SK-N-SH (cell line): Measurements from ENCODE around the gene RSU1. TPM values are rescaled to one million over a fixed set of nuclear protein-coding genes. Genes with fewer than 3 reads are reported as not detected.

ENCODE experiments used
- CTCF ChIA-PET: fragments of 300-600, 350-600 bp; formaldehyde crosslinking; extraction: SDS; loops from one replicate; lab custom pipeline; 2021; lab: Yijun Ruan, JAX
- POLR2A ChIA-PET: fragments of 350-600 bp; sonication (Branson Sonifier 250); formaldehyde crosslinking; extraction: SDS; loops from one replicate; lab custom pipeline; 2020; ENCODE audit warnings: antibody characterized with exemption, inconsistent platforms; lab: Yijun Ruan, JAX
- DNase-seq: peaks from one replicate; pipeline ENCODE4 v3.0.0; 2012
- H2AFZ ChIP-seq: fragments of 200-600 bp; sonication (generic); 2 replicates; pipeline ENCODE4 v1.8.1; 2016; ENCODE audit warnings: antibody characterized with exemption, mild to moderate bottlenecking, low read depth
- H3F3A ChIP-seq: fragments of 200-600 bp; sonication (generic); replicated peaks from 2 replicates; pipeline ENCODE3; 2016; ENCODE audit warnings: antibody characterized with exemption, mild to moderate bottlenecking; ENCODE audit not compliant: insufficient read depth
- H3K27ac ChIP-seq, 2 experiments: fragments of 200-500 bp in 1 of 2; fragments of 200-600 bp in 1 of 2; sonication (Bioruptor generic) in 1 of 2; sonication (generic), shearing (Covaris generic) in 1 of 2; 2 replicates each; pipeline versions ENCODE4 v1.5.1 to v1.6.1; 2014 to 2016; ENCODE audit warnings: low read depth in 2 of 2, inconsistent platforms in 1 of 2, low read length in 1 of 2, mild to moderate bottlenecking in 1 of 2, mixed read lengths in 1 of 2
- H3K27me3 ChIP-seq: fragments of 200-600 bp; sonication (generic), shearing (Covaris generic); 2 replicates; pipeline ENCODE4 v1.6.1; 2016; ENCODE audit warnings: mixed run types; ENCODE audit not compliant: insufficient read depth
- H3K36me3 ChIP-seq, 2 experiments: fragments of 200-500 bp in 1 of 2; fragments of 200-600 bp in 1 of 2; sonication (Bioruptor generic) in 1 of 2; sonication (generic) in 1 of 2; replicated peaks in 1 of 2; 2 replicates each; pipeline versions ENCODE3 to v1.5.1; 2014 to 2016; ENCODE audit warnings: low read length in 1 of 2, mild to moderate bottlenecking in 1 of 2; ENCODE audit not compliant: insufficient read depth in 2 of 2, control insufficient read depth in 1 of 2
- H3K4me1 ChIP-seq, 2 experiments: fragments of 200-500 bp in 1 of 2; fragments of 200-600 bp in 1 of 2; sonication (Bioruptor generic) in 1 of 2; sonication (generic), shearing (Covaris generic) in 1 of 2; 2 replicates each; pipeline versions ENCODE4 v1.5.1 to v1.6.1; 2014 to 2016; ENCODE audit warnings: low read depth in 1 of 2, low read length in 1 of 2, mixed run types in 1 of 2; ENCODE audit not compliant: insufficient read depth in 2 of 2, control insufficient read depth in 1 of 2
- H3K4me2 ChIP-seq: fragments of 200-600 bp; sonication (generic), shearing (Covaris generic); 2 replicates; pipeline ENCODE4 v1.6.1; 2017; ENCODE audit warnings: mixed run types
- H3K4me3 ChIP-seq, 2 experiments: fragments of 200-500 bp in 1 of 2; fragments of 200-600 bp in 1 of 2; sonication (Bioruptor generic) in 1 of 2; sonication (generic), shearing (Covaris generic) in 1 of 2; 2 replicates each; pipeline versions ENCODE4 v1.5.1 to v1.8.1; 2014 to 2016; ENCODE audit warnings: low read depth in 2 of 2, inconsistent platforms in 1 of 2, low read length in 1 of 2, mild to moderate bottlenecking in 1 of 2, mixed read lengths in 1 of 2, moderate library complexity in 1 of 2
- H3K79me2 ChIP-seq: fragments of 200-600 bp; sonication (generic); 2 replicates; pipeline ENCODE4 v1.8.1; 2017; ENCODE audit warnings: mild to moderate bottlenecking; ENCODE audit not compliant: insufficient read depth
- H3K9ac ChIP-seq: fragments of 200-600 bp; sonication (generic); 2 replicates; pipeline ENCODE4 v1.6.1; 2017; ENCODE audit warnings: mixed run types
- H3K9me2 ChIP-seq: fragments of 200-600 bp; sonication (generic); 2 replicates; pipeline ENCODE4 v1.6.1; 2017; ENCODE audit warnings: mixed run types
- H3K9me3 ChIP-seq: fragments of 200-600 bp; sonication (generic); 2 replicates; pipeline ENCODE4 v1.6.1; 2017; ENCODE audit warnings: mixed run types, mild to moderate bottlenecking, moderate library complexity
- H4K20me1 ChIP-seq: fragments of 200-600 bp; sonication (generic); 2 replicates; pipeline ENCODE4 v1.6.1; 2017; ENCODE audit warnings: mild to moderate bottlenecking, mixed run types; ENCODE audit not compliant: insufficient read depth
- CHD2 ChIP-seq: fragments of 150-350 bp; IDR thresholded peaks from 2 replicates; pipeline ENCODE4 v1.6.1; 2018; ENCODE audit warnings: low read length; ENCODE audit not compliant: partially characterized antibody
- ELF1 ChIP-seq: IDR thresholded peaks from 2 replicates; pipeline ENCODE4 v1.4.0; 2012
- EP300 ChIP-seq, 2 experiments: IDR thresholded peaks; 2 replicates each; pipeline versions ENCODE4 v1.4.0 to v1.6.1; 2012; ENCODE audit warnings: borderline replicate concordance in 1 of 2, low read depth in 1 of 2, low read length in 1 of 2
- FOXJ3 ChIP-seq: sonication (generic); formaldehyde crosslinking; IDR thresholded peaks from 2 replicates; pipeline ENCODE4 v1.5.1; 2020; ENCODE audit warnings: mild to moderate bottlenecking, missing genetic modification reagents
- FOXM1 ChIP-seq: IDR thresholded peaks from 2 replicates; pipeline ENCODE4 v1.4.0; 2012; ENCODE audit warnings: low read depth, mild to moderate bottlenecking
- GATA2 ChIP-seq: sonication (generic); formaldehyde crosslinking; IDR thresholded peaks from 2 replicates; pipeline ENCODE4 v1.5.0; 2020; ENCODE audit warnings: mild to moderate bottlenecking, missing genetic modification reagents
- JUND ChIP-seq: IDR thresholded peaks from 2 replicates; pipeline ENCODE4 v1.4.0; 2012
- MXI1 ChIP-seq: IDR thresholded peaks from 2 replicates; pipeline ENCODE4 v1.6.1; 2012; ENCODE audit warnings: mild to moderate bottlenecking, low read depth, low read length, improper control_type of control experiment
- NFIC ChIP-seq: IDR thresholded peaks from 2 replicates; pipeline ENCODE4 v1.4.0; 2012; ENCODE audit warnings: borderline replicate concordance
- PBX3 ChIP-seq: IDR thresholded peaks from 2 replicates; pipeline ENCODE4; 2012
- RCOR1 ChIP-seq: fragments of 150-350 bp; IDR thresholded peaks from 2 replicates; pipeline ENCODE4 v1.6.1; 2017; ENCODE audit warnings: antibody characterized with exemption, low read length
- RFX5 ChIP-seq: IDR thresholded peaks from 2 replicates; pipeline ENCODE4 v1.6.1; 2012; ENCODE audit warnings: mild to moderate bottlenecking, improper control_type of control experiment, low read length
- SMC3 ChIP-seq: IDR thresholded peaks from 2 replicates; pipeline ENCODE4 v1.6.1; 2012; ENCODE audit warnings: low read depth, low read length, improper control_type of control experiment
- WGBS: methylation state at CpG from one replicate; pipeline ENCODE4 v1.1.6; 2017; ENCODE audit warnings: low lambda C conversion rate; 5-methylcytosine and 5-hydroxymethylcytosine counted together
- polyA plus RNA-seq, 3 experiments: library from polyadenylated mRNA; depleted of rRNA; stranded (reverse); fragments of >200 nt; gene quantifications; 2 replicates each; pipeline ENCODE4 v1.2.3, GENCODE V29; 2012
- TF ChIP-seq, protein P1 (sequence below): fragments of 150-350 bp; IDR thresholded peaks from 2 replicates; pipeline ENCODE4 v1.6.1; 2016; ENCODE audit warnings: mild to moderate bottlenecking, low read depth, low read length
- TF ChIP-seq, protein P2 (sequence below): fragments of 200-600 bp; sonication (generic); IDR thresholded peaks from 2 replicates; pipeline ENCODE4 v1.6.1; 2017; ENCODE audit warnings: antibody characterized with exemption, mild to moderate bottlenecking, moderate library complexity

RSU1 gene
- polyA plus RNA-seq, 1 of the 3 experiments (the other 2 are of a cell fraction): 59.8 TPM

DNA sequence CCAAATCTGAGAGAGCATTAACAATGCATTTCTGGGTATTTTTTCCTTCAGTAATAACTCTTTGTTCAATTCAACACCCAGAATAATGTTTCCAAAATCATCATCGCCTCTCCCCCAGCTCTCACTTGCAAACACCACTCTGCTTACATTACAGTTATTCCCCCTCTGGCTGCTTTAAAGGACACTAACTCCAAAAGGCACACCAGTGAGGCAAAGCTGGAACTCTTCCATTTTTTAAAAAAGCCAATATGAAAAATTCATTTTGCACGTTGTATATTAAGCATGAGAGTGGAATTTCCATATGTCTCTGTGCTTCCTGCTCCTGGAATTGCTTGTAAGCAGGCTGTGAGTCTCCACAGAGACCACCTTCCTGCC, 204.3 kb downstream of the RSU1 start:
- Histone ChIP-seq H3K4me3 (no peak overlapping the region), H3K9me2 (no peaks in the 10 kb centered on the region), H3K27ac (no peak overlapping the region), H2AFZ (no peak overlapping the region), H3K9me3 (no peaks in the 10 kb centered on the region), H3K36me3 (no peaks in the 10 kb centered on the region), H3K79me2 (no peaks in the 10 kb centered on the region; the same call in 1 of the 2 replicates), H3K9ac (no peak overlapping the region), H3F3A (no peaks in the 10 kb centered on the region), H3K27me3 (no peaks in the 10 kb centered on the region), H4K20me1 (peaks cover 23% of the 10 kb centered on the region; the same call in 1 of the 2 replicates), H3K4me2 (no peak overlapping the region), H3K4me1 (no peaks in the 10 kb centered on the region; a peak in 1 of 4 replicates)
- TF ChIP-seq RCOR1: no peak
- TF ChIP-seq SMC3: no peak
- TF ChIP-seq, protein P1, sequence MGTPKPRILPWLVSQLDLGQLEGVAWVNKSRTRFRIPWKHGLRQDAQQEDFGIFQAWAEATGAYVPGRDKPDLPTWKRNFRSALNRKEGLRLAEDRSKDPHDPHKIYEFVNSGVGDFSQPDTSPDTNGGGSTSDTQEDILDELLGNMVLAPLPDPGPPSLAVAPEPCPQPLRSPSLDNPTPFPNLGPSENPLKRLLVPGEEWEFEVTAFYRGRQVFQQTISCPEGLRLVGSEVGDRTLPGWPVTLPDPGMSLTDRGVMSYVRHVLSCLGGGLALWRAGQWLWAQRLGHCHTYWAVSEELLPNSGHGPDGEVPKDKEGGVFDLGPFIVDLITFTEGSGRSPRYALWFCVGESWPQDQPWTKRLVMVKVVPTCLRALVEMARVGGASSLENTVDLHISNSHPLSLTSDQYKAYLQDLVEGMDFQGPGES: no peak
- no peak for TF ChIP-seq GATA2 (CRISPR knock-in tag)
- no peak for TF ChIP-seq CHD2
- TF ChIP-seq, protein P2, sequence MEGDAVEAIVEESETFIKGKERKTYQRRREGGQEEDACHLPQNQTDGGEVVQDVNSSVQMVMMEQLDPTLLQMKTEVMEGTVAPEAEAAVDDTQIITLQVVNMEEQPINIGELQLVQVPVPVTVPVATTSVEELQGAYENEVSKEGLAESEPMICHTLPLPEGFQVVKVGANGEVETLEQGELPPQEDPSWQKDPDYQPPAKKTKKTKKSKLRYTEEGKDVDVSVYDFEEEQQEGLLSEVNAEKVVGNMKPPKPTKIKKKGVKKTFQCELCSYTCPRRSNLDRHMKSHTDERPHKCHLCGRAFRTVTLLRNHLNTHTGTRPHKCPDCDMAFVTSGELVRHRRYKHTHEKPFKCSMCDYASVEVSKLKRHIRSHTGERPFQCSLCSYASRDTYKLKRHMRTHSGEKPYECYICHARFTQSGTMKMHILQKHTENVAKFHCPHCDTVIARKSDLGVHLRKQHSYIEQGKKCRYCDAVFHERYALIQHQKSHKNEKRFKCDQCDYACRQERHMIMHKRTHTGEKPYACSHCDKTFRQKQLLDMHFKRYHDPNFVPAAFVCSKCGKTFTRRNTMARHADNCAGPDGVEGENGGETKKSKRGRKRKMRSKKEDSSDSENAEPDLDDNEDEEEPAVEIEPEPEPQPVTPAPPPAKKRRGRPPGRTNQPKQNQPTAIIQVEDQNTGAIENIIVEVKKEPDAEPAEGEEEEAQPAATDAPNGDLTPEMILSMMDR: no peak
- no peak for TF ChIP-seq RFX5
- no peak for TF ChIP-seq EP300 (IDR thresholded peaks at IDR 0.05; ENCODE audit: borderline replicate concordance in 1 of 2, low read depth in 1 of 2, low read length in 1 of 2)
- TF ChIP-seq PBX3: no peak
- TF ChIP-seq FOXJ3 (CRISPR knock-in tag): no peak
- TF ChIP-seq NFIC: no peak
- no peak for TF ChIP-seq FOXM1
- TF ChIP-seq ELF1: no peak
- TF ChIP-seq MXI1: no peak
- TF ChIP-seq JUND: no peak
- WGBS: 66% methylated on average over 2 of the region's 2 CpGs
- CTCF ChIA-PET: no interaction called here
- no peak for DNase-seq
- POLR2A ChIA-PET: no interaction called here
